Measurements from ENCODE around the gene POLR1A. TPM values are rescaled to one million over a fixed set of nuclear protein-coding genes. Genes with fewer than 3 reads are reported as not detected.

POLR1A gene
- total RNA-seq, 1 experiment from 2014 or later, result 58.3 TPM

DNA sequence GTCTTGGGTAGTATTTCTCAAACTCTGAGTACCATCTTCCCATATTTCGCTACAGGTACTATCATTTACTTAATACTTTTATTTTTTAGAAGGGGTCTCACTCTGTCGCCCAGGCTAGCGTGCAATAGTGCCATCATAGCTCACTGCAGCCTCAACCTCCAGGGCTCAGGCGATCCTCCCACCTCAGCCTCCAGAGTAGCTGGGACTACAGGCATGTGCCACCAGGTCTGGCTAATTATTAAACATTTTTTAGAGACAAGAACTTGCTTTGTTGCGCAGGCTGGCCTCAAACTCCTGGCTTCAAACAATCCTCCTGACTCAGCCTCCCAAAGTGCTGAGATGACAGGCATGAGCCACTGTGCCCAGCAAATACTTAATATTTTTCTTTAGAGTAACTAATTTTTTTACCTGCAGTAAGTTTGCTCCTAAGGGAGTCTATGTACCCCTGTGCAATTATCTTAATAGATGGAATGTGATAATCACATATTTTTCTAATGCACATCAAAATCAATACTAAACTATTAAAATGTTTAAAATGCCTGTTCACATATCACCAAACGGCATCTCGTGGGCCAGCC, 116.3 kb downstream of the POLR1A start:
- H3K4me3 Mint-ChIP-seq (ENCODE audit: low read depth, unreplicated experiment), result no peak overlapping the region
- no TSS peak for BruUV-seq (replicated peaks)
- H3K36me3 Mint-ChIP-seq (ENCODE audit: insufficient read depth, unreplicated experiment), result no peaks in the 10 kb centered on the region
- intact Hi-C loops (cut with micrococcal nuclease; ENCODE audit: unreplicated experiment), result no loop called here
- H3K9me3 Mint-ChIP-seq (ENCODE audit: low read depth, unreplicated experiment), result no peaks in the 10 kb centered on the region
- H3K27ac Mint-ChIP-seq (ENCODE audit: unreplicated experiment), result no peak overlapping the region
- H3K27me3 Mint-ChIP-seq (ENCODE audit: unreplicated experiment), result no peaks in the 10 kb centered on the region
- TF ChIP-seq, protein P1, sequence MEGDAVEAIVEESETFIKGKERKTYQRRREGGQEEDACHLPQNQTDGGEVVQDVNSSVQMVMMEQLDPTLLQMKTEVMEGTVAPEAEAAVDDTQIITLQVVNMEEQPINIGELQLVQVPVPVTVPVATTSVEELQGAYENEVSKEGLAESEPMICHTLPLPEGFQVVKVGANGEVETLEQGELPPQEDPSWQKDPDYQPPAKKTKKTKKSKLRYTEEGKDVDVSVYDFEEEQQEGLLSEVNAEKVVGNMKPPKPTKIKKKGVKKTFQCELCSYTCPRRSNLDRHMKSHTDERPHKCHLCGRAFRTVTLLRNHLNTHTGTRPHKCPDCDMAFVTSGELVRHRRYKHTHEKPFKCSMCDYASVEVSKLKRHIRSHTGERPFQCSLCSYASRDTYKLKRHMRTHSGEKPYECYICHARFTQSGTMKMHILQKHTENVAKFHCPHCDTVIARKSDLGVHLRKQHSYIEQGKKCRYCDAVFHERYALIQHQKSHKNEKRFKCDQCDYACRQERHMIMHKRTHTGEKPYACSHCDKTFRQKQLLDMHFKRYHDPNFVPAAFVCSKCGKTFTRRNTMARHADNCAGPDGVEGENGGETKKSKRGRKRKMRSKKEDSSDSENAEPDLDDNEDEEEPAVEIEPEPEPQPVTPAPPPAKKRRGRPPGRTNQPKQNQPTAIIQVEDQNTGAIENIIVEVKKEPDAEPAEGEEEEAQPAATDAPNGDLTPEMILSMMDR (IDR thresholded peaks at IDR 0.05; ENCODE audit: unreplicated experiment), result no peak
- peaks cover 8% of the 10 kb centered on the region for H3K4me1 Mint-ChIP-seq (ENCODE audit: low read depth, unreplicated experiment)
- DNase-seq, result no peak
- CTCF ChIA-PET, result interaction anchor here (1.4 kb wide), 1 partner anchor 9 kb away, joined by 4 read pairs; no protein-coding TSS in a partner anchor

DNA sequence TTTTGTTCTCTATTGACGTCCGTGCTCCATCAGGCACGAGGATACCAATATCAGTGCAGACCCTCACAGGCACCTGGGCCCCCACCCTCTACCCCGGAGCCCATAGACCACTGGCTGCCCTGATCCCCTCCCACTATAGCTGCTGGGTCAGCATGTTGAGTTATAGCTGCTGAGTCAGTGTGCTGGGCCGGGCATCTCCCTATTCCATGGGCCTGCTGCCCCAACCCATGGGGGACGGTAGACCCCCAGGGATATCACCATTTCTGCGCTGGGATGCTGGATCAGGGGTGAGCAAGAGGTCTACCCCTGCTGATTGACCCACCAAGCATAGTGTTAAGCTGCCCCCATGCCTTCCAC, 116.8 kb downstream of the POLR1A start:
- intact Hi-C loops (cut with micrococcal nuclease; ENCODE audit: unreplicated experiment), result no loop called here

DNA sequence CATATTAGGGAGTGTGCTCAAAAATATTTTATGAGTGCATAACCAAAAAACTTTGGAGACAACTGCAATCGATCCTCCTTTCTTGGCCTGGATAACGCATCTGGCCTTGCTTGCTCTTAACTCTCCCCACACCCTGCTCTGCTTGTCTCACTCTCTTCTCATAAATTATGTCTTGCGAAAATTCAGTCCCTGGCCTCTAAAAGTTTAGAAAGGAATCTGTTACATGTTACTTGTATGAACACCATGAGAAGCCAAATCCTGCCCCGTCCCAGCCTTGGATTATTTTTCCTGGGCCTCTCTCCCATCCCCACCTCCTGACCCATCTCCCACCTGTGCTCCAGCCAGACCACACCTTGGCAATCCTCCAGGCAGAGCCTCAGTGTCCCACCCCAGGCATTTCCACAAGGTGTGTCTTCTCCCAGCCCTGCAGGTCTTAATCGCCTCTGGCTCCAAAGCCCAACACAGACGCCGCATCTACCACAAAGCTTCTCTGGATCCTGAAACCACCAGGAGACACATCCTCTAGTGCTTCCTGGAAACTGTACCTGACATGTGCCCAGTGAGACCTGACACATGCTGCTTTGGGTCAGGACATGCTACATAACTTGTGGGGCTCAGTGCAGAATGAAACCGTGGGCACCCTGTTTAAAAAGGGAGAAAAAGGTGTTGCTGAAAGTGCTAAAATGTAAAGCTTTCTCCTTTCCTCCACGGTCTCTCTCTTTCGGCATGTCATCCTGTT, 117.3 kb downstream of the POLR1A start:
- H3K4me3 Mint-ChIP-seq (ENCODE audit: low read depth, unreplicated experiment), result no peak overlapping the region
- DNase-seq, result no peak
- H3K27me3 Mint-ChIP-seq (ENCODE audit: unreplicated experiment), result peaks cover 5% of the 10 kb centered on the region
- no peak overlapping the region for H3K27ac Mint-ChIP-seq (ENCODE audit: unreplicated experiment)
- CTCF ChIA-PET, result interaction anchor here (1.4 kb wide), 1 partner anchor 10 kb away, joined by 4 read pairs; no protein-coding TSS in a partner anchor
- H3K36me3 Mint-ChIP-seq (ENCODE audit: insufficient read depth, unreplicated experiment), result no peaks in the 10 kb centered on the region
- no TSS peak for BruUV-seq (replicated peaks)
- TF ChIP-seq, protein P1 (IDR thresholded peaks at IDR 0.05; ENCODE audit: unreplicated experiment), result no peak
- intact Hi-C loops (cut with micrococcal nuclease; ENCODE audit: unreplicated experiment), result no loop called here
- no peaks in the 10 kb centered on the region for H3K9me3 Mint-ChIP-seq (ENCODE audit: low read depth, unreplicated experiment)
- H3K4me1 Mint-ChIP-seq (ENCODE audit: low read depth, unreplicated experiment), result peaks cover 8% of the 10 kb centered on the region

More for the DNA sequence above, 116.8 kb downstream of the POLR1A start:
- Mint-ChIP-seq H3K36me3 (ENCODE audit: insufficient read depth, unreplicated experiment) (no peaks in the 10 kb centered on the region), H3K27ac (ENCODE audit: unreplicated experiment) (no peak overlapping the region), H3K27me3 (ENCODE audit: unreplicated experiment) (no peaks in the 10 kb centered on the region), H3K9me3 (ENCODE audit: low read depth, unreplicated experiment) (no peaks in the 10 kb centered on the region), H3K4me1 (ENCODE audit: low read depth, unreplicated experiment) (peaks cover 8% of the 10 kb centered on the region), H3K4me3 (ENCODE audit: low read depth, unreplicated experiment) (no peak overlapping the region)
- TF ChIP-seq, protein P1 (IDR thresholded peaks at IDR 0.05; ENCODE audit: unreplicated experiment), result no peak
- no TSS peak for BruUV-seq (replicated peaks)
- DNase-seq, result no peak
- CTCF ChIA-PET, result interaction anchor here (1.4 kb wide), 1 partner anchor 9 kb away, joined by 4 read pairs; no protein-coding TSS in a partner anchor

DNA sequence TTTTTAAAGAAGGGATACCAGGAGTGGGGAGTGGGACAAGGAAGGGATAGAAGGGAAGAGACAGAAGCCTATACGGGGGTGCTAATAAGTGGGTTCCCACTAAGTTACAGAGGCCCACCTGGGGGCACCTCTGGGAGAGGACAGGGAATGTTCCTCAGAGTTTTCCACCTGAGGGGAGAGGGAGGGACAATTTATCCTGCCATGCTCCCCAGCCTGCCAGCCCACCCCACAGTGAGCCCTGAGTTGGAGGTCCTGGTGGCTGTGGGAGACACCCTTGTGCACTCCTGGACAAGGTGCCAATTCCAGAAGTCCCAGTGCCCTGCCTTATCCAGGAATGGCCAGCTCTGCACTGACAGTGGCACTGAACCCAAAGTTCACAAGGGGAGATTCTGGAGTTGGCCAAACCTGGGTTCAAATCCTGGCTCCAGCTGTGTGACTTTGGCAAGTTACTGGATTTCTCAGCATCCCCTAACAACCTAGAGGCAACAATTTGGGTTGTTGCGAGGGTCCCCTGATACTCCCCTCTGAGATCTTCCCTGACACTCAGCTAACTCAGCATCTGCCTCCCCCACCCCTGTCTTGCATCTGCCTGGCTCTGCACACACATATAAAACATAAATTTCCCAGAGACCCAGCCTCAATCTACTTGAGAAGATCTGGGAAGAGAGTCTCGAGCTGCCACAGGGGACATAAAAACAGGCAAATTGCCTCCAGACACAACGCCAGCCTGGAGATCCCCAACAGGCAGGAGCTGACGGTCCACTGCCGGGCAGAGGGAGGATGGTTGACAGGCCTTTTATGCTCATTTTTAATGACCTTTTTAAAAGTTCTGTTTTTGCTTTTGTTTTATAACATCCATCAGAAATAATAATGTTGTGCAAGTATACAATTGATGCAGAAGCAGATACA, 118.2 kb downstream of the POLR1A start:
- Mint-ChIP-seq H3K4me3 (ENCODE audit: low read depth, unreplicated experiment) (no peak overlapping the region), H3K27me3 (ENCODE audit: unreplicated experiment) (peaks cover 13% of the 10 kb centered on the region), H3K4me1 (ENCODE audit: low read depth, unreplicated experiment) (peaks cover 8% of the 10 kb centered on the region), H3K36me3 (ENCODE audit: insufficient read depth, unreplicated experiment) (no peaks in the 10 kb centered on the region), H3K9me3 (ENCODE audit: low read depth, unreplicated experiment) (no peaks in the 10 kb centered on the region), H3K27ac (ENCODE audit: unreplicated experiment) (no peak overlapping the region)
- CTCF ChIA-PET, result no interaction called here
- intact Hi-C loops (cut with micrococcal nuclease; ENCODE audit: unreplicated experiment), result no loop called here
- TF ChIP-seq, protein P1 (IDR thresholded peaks at IDR 0.05; ENCODE audit: unreplicated experiment), result no peak
- no peak for DNase-seq
- no TSS peak for BruUV-seq (replicated peaks)
